ENCODE results near the gene FCAMR.

Gene FCAMR, protein sequence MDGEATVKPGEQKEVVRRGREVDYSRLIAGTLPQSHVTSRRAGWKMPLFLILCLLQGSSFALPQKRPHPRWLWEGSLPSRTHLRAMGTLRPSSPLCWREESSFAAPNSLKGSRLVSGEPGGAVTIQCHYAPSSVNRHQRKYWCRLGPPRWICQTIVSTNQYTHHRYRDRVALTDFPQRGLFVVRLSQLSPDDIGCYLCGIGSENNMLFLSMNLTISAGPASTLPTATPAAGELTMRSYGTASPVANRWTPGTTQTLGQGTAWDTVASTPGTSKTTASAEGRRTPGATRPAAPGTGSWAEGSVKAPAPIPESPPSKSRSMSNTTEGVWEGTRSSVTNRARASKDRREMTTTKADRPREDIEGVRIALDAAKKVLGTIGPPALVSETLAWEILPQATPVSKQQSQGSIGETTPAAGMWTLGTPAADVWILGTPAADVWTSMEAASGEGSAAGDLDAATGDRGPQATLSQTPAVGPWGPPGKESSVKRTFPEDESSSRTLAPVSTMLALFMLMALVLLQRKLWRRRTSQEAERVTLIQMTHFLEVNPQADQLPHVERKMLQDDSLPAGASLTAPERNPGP

DNA sequence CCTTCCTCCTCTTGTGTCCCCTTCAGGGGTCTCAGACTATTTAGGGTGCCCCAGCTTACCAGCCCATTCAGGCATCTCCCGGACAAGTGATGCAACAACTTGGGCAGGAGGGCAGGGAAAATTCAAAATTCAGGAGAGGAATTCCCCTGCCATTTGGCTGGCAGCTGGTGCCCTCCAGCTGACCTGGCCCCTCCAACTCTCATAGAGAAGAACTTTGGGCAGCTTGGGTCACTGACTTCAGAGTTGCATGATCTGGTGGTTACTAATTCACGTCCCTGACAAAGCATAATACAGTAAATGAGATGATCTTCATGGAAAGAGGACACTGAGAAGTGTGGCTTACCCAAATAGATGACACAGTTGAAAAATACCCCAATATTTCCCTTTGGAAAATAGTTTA is at the start of gene FCAMR:
Gene FCAMR (minus strand): TSS at position 15 of the 400 bp plus-strand sequence. CDS start 335 bp downstream, outside the sequence.
- no peak for DNase-seq (ENCODE audit: low read depth in 2 of 2)

DNA sequence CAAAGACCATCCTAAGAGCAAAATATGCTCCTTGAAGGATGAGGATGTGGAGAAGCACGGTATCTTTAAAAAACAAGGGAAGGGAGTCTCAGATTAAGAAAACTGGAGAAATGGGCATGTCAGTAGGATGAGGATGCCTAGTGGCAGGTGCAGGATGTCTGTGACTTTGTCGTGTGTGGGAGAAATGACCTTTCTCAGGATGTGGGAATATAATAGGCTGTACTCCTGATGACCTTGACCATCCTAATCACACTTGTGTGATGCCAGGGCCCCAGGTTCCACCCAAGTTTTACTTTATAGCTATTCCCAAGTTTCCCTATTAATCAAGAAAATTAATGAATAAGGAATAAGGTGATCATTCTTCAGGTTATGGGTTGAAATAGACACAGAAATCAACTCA is 49.4 kb upstream of the FCAMR start:
- DNase-seq (ENCODE audit: low read depth in 2 of 2), result no peak

DNA sequence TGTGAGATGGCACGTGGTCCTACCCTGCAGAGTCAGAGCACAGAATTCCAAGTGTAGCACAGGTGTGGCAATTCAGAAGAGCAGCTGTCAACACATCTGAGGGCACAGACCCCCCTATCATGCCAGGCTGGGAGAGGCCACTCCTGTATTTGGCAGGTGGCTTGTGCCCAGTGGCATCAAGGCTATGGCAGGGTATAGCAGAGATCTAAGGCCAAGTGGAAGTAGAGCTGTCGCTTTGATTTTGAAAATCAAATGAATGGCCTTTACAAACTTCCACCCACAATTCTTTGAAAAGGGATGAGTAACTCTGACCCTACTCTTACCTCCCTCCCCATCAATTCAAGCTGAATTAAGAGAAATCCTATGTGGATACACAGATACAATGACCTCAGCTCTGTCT is 48.9 kb upstream of the FCAMR start:
- DNase-seq (ENCODE audit: low read depth in 2 of 2), result no peak

GRCh38 chr1:207018707-207019106 is 48.4 kb upstream of the FCAMR start:
- DNase-seq (ENCODE audit: low read depth in 2 of 2), result no peak

DNA sequence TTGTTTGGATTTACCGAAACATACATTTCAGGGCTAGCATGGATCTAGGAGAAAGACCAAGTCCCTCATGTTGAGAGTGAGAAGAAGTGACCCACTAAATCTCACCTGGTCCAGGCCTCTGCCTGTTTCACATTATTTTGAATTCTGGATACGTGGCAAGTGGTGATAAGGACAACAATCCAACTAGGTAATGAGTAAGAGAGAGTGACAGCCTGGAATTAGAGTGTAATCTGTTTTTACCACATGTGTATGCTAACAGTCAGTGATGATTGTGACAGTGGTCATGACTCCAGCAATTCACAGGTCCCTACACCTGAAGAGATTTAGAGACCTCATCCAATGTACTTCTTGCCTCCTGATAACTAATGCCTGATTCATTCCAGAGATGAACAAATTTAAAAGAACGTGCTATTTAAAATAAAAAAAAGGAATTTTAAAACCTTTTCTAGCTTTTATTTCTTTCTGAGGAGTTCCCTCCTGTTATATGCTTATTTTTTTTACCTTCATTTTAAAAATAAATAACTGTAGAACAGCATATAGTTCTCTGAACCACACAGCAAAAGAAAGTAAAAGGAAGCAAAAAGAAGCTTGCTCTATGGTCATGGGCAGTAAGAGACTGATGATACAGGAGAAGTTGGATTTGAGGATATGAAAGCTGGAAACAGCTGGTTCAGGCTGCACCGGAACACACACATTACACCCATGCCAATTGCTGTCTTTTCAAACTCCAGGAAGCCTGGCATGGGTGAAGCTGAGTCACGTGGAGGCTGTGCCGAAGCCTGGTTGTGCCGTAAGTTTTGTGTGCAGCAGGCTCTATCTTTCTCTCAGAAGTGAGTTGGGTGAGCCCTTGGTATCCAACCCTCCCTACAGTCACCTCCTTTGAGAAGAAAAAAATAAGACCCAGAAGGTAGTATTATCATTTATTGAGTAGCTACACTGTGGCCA is 47.6 kb upstream of the FCAMR start:
- no peak for DNase-seq (ENCODE audit: low read depth in 2 of 2)

DNA sequence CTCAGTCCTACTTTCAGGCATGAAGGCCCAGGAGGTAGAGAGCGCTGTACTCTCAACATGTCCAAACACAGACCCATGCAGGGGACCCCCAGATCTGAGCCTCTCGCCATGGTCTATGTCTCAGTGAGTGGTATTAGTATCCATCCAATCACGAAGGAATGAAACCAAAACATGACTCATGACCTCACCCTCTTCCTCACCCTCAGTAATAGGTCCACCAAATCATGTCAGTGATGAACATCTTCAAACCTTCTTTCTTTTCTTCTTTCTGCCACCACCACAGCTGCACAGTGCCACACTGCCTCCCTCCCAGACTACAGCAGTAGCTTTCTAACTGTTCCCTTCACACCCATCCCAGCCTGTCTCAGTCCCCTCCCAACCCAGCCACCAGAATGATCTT is 45.5 kb upstream of the FCAMR start:
- no peak for DNase-seq (ENCODE audit: low read depth in 2 of 2)

DNA sequence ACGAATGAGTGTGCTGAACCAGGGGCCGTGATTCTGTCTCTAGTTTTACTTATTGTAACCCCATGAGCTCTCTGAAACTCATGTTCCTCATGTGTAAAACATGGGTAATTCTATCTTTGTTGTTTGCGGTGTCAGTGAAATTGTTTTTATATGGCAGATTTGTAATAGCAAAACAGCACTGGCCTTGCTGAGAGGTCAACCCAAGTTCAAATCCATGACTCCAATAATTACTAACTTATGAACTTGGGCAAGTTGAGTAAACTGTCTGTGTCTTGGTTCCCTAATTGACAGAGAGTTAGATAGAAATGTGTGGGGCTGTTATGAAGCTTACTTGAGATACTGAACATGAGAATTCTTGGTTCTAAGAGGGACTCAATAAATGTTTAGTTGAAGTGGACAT is 44.5 kb upstream of the FCAMR start:
- no peak for DNase-seq (ENCODE audit: low read depth in 2 of 2)

DNA sequence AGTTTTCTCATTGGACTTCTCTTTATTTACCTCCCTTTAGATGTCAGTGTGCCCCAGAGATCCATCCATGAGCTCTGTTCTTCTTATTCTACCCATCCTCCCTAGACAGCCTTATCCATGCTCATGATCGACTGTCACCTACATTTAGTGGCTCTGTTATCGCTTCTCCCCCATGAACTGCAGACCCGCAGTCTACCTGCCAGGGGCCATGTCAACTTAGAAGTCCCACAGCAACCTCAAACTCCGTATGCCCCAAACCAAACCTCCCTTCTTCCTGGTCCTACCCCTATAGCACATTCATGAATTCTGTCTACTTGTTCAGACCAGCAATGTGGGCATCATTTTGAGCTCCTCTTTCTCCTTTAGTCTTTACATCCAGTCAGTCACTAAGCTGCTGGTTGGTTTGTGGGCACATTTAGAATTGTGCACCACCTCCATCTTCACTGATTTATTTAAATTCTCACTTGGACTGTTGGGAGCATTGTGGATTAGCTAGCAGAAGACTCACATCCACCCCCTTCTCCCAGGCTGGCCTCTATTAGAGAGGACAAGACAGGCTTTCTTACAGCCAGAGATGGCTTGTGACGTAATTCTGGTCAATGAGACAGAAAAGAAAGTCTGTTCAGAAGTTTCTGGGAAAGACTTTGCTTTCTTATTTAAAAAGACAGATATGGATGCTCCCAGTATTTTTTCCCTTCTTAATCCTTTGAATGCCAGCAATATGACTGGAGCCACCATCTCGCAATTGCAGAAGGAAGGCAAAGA is 43.2 kb upstream of the FCAMR start:
- no peak for DNase-seq (ENCODE audit: low read depth in 2 of 2)

DNA sequence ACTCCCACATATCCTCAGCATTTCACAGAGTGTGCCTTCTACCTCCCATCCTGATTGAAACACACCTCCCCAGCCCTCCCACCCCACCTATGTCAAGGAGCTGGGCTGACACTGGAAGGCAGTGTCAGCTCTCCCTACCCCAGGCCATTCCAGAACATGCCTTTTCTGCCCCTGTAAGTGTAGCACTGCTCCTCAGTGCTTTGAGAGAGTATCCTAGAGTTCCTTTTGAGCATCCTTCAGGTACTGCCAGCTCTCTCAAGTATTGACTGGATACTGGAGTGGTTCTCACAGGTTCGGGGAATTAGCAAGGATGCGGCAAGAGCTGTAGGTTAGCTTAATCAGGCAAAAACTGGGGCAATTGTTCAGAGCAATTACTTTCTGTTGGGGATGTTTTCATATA is 40.5 kb upstream of the FCAMR start:
- DNase-seq (ENCODE audit: low read depth in 2 of 2), result no peak

DNA sequence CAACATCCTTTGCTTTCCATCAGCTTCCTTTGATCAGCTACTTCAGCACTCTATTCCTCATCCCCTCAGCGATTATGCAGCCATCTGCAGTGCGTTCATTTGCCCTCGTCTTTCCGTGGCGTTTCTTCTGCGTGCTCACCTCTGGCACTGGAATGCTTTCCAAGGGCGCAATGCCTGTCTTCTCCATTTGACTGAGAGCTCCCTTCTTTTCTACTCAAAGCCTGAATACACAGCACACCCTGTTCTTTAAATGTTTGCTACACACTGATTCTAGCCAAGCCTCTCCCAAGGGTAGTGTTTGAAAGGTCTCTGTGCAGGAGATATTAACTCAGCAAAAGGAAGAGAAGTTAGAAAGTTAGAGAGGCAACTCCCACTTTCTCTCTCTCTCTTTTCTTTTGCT is 39.7 kb upstream of the FCAMR start:
- DNase-seq (ENCODE audit: low read depth in 2 of 2), result no peak

DNA sequence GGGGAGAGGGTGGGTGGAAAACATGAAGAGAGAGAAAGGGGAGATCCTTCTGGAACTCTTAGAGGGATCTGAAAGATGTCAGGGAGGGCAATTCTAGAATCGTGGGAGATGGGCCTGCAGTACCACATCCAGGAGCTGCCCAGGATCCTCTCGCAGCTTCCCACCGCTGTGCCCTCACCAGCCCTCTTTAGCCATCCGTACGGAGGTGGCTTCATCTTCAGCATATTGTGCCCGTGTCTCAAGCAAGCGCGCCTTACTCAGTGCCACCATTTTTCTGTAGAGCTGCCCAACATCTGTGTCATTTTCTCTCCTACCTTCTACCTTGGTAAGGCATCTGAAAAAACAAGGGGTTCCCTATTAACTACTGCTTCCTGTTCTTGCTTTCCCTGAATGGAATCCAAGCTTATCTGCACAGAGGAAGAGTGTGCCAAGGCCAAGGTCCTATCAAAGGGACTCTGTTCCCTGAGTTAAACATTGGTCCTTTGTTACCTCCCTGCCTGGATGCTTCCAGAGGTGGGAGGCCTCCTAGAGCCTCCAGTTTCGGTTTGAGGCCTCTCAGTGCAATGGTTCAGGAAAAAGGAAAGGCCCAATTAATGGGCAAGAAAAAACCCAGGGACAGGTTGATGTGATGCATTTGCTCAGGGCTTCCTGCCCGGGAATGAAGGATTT is 39.1 kb upstream of the FCAMR start:
- no peak for DNase-seq (ENCODE audit: low read depth in 2 of 2)

DNA sequence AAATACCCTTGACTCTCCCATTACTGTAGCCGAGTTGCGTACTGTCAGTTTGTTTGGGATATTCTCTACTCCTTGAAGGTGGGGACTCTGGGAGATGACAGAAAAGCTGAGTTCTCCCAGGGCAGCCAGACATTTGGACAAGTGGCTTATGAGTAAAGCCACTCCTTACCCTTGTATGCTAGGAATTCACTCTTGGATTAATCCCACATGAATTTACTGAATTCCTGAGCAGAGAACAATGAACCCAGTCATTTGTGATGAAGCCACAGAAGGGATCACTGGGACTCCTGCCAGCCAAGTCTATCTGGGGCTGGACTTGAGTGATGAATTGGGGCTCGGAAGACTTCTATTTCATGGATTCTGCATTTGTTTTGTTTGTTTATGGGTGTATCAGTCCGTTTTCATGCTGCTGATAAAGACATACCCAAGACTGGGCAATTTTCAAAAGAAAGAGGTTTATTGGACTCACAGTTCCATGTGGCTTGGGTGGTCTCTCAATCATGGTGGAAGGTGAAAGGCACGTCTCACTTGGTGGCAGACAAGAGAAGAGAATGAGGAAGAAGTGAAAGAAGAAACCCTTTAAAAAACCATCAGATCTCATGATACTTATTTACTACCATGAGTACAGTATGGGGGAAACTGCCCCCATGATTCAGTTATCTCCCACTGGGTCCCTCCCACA is 37.2 kb upstream of the FCAMR start:
- no peak for DNase-seq (ENCODE audit: low read depth in 2 of 2)

GRCh38 chr1:207006914-207007313 is 36.7 kb upstream of the FCAMR start:
- no peak for DNase-seq (ENCODE audit: low read depth in 2 of 2)

- no peak for DNase-seq (ENCODE audit: low read depth in 2 of 2)
Observed at GRCh38 chr1:207006083-207006482, 35.8 kb upstream of the FCAMR start.

GRCh38 chr1:207004931-207005830 is 34.9 kb upstream of the FCAMR start:
- no peak for DNase-seq (ENCODE audit: low read depth in 2 of 2)

DNA sequence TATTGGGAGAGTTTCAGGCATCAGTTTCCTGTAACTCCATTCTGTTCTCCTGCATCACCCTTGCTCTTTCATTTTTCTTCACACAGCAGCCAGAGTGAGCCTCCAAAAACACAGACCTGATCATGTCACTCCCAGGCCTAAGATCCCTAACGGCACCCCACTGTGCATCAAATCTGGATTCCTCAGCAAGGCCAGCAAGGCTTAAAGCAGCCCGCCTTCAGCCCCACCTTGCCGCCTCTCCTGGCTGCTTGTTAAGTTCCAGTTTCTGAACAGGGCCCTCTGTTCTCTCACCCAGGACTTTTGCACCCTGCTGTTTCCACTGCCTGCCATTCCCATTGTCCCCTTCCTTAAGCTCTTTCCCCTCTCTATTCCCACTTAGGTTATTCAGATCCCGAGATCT is 33.0 kb upstream of the FCAMR start:
- DNase-seq (ENCODE audit: low read depth in 2 of 2), result no peak

DNA sequence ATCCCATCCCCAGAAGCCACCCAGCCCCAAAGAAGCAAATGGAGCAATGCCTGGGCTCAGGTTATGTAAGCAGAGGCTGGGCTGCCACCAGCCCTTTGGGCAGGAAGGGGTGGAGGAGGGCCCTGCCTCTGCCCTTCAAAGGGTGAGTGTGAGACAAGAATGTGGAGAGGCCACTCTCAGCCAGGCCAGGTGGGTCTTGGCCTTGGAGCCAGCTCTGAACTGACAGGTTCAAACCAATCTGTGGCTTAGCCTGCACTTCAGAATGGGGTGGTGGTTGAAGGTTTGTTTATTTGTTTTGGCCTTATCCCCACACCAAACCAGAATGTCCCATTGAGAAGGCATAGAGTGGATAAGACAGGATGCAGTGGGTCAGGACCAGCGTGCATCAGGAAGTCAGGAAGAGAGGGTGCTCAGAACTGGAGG is 32.5 kb upstream of the FCAMR start:
- DNase-seq (ENCODE audit: low read depth in 2 of 2), result no peak

DNA sequence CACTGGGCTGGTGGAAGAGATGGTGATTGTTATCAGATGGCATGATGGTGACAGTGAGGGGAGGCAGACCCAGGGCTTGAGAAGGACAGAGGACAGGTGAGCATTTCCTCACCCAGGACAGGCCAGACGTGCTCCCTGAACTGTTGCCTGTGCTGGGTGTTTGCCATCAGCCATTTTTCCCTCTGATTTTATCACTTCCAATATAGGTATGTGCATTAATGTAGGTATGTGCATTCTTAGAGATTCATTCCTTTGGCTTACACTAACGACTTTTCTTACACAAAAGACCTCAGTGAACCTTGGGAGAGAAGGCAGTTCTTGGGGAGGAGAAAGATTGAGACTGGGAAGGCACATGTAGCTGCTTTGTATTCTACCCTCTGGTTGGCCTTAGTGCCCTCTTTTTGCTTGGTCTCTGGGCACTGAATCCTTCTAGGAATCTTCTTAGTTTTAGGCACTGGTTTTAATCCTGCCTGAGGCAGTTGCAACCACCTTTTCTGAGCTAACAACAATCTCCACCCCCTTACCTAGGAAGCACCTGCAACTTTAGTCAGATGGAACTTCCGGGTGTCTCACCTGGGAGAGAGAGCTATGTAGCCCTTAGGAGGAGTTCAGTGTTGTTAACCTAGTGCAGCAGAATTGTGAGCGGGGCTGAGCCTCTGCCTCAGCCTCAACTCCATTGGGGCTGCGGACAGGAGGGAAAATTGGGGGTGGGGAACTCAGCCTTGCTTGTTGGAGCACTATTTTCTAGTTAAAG is 31.4 kb upstream of the FCAMR start:
- DNase-seq (ENCODE audit: low read depth in 2 of 2), result no peak
